NCI-H748 (cell line): ENCODE measurements around the gene OSBPL2.
A peak's percentile ranks its signal among the peaks of the same experiment; 100 is the strongest.

Experiments
- DNase-seq: peaks from one replicate; lab custom pipeline; 2025; ENCODE audit not compliant: unreplicated experiment; lab: John Stamatoyannopoulos, UW

OSBPL2 gene

DNA sequence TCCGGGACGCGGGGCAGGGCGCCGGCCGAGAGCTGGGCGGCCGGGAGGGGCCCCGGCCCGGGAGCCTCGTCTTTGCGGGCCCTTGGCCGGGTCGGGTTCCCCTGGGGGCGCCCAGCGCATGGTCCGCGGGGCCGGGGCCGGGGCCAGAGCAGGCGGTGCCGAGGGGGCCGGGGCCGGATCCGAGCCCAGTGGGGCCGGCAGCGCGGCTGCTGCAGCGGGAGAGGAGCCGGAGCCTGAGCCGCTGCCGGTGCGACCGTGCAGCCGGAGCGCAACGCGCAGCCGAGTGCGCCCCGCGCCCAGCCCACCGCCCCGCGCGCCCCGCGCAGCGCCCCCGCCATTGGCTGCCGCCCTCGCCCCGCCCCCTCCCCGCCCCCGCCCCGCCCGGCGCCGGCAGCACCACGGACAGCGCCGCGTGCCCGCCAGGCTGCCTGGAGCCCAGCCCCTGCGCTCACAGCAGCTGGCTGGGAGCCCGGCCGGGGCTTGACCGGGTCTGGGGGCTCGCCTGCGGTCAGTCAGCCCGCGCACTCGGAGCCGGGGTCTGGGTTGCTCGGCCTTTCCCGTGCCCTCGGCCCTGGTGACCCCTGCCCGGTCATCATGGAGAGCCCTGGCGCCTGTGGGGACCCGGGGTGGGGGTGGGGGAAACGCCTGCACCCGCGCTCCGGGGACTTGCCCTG, 18.2 kb upstream of the OSBPL2 start, which contains the start of gene HRH3:
HRH3 (minus strand) TSS at position 287 of the 674 bp plus-strand sequence. CDS start 308 bp downstream, outside the sequence.
- DNase-seq, result peak; percentile 65

DNA sequence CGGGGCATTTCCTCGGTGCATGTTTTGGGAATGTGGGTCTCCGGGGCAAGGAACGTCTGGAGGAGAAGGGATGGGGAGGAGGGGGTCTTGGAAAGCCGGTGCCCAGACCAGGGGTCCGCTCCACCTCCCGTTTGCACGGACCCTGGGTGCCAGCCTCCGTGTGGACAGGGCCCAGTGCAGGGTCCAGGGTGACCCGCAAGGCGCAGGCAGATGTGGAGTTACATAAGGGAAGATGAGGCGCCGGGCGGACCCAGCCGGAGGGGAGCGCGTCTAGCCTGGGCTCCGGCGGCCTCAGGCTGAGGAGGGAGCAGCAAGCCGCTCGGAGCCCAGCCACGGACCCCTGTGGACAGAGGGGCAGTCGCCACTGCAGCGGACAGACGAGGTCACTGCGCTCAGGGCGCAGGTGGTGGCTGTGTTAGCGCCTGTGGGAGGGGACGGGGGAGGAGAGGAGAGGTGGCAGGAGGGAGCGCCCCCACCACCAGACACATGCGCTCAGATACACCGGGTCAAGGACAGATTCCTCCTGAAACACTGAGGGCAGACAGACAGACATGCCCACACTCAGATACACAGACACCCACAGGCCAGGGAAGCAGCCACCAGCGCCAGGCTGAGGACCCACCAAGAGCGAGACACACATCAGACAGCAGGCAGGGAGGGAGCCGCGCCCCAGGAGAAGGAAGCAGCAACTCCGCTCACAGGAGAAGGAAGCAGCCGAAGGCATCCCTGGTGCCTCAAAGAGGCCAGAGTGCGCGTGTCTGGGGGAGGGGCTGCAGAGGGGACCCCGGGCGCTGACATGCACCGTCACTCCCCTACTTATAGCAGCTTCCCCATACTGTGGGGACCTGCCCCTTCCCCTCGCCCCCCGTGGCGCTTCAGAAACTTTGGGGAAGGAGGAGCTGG, 17.4 kb upstream of the OSBPL2 start:
- peak; percentile 20 for DNase-seq

DNA sequence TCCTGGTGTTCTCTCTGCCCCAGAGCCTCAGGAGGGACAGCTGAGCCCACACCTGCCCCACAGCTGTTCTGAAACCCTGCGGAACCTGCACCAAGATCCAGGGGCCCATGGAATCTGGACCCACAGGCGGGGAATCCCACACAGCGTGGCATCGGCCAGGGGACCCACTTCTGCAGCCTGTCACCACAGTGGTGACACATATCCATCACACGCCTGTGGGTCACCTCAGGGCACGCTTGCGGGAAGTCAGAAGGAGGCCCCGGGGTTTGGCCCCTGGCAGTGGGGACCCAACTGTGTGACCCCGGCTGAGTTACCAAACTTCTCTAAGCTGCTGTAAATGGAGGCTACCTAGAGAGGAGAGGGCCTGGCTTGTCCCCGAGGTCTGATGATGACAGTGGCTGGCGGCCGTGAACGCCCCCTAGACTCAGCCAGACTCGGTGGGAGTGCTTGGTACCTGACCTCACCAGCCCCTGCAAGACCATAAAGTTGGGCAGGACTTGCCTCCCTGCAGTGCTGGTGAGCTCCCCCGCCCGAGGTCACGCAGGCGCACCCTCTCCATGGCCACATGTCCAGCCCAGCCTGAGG, 16.0 kb upstream of the OSBPL2 start:
- no peak for DNase-seq

DNA sequence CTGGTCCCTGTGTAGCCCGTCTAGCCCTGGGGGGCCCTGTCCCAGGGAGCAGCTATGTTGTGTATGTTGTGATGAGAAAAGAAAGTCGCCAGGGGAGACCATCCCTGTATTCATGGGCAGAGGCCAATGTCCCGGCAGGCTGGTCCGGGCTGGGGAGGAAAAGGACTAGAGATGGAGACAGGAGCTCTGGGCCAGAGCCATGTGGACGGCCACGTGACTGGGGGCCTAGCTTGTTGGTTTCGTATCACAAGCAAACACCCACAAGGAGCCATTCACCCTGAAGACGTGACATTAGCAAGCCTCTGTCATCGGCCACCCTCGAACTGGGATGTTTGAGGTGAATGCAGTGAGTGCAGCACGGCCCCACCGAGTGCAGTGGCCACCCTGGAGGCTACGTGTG, 15.3 kb upstream of the OSBPL2 start:
- no peak for DNase-seq

DNA sequence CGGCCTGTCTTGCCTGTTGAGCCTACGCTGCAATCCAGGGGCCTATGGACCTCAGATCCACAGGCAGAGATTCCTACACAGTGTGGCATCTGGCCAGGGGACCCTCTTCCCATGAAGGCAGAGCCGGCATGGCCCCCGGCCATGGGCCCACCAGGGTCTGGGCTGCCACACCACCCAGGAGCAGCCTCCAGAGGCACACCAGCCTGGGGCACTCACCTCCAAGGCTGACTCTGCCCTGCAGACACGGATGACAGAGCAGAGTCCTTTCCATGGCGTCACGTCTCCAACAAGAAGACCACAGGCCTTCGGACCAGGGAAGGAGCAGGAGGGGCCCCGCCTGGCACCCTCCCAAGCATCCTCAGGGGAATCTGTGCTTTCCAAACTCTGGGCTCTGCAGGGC, 14.8 kb upstream of the OSBPL2 start:
- no peak for DNase-seq

DNA sequence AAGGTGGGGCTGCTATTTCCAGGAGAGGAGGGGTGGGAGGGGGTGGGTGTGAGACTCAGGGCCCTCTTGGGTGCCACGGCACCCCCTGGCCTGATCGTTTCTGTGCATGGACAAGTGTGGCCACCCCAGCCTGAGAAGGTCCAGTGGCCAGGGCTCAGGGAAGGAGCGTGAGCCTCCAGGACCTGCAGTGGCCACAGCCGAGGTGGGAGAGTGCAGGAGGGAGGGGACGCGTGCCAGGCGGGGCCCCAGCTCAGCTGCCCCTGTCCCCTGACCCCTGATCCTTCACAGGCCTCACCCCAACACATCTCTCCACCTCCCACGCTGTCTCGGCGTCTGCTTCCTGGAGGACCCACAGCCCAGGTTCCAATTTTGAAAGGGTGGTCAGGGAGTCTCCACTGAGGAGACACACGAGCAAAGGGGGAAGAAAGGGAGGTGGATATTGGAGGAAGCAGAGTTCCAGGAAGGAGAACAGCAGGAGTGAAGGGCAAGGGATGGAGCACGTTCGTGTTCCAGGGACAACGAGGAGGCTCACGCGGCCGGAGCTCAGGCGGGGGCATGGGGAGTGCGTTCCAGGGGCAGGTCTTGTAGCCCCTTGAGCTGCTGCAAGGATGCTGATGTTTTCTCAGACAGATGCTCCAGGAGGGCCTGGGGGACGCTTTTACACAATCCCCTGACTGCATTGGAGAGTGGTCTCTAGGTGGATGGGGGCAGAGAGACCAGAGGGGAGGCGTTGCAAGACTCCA, 14.0 kb upstream of the OSBPL2 start:
- DNase-seq, result no peak

DNA sequence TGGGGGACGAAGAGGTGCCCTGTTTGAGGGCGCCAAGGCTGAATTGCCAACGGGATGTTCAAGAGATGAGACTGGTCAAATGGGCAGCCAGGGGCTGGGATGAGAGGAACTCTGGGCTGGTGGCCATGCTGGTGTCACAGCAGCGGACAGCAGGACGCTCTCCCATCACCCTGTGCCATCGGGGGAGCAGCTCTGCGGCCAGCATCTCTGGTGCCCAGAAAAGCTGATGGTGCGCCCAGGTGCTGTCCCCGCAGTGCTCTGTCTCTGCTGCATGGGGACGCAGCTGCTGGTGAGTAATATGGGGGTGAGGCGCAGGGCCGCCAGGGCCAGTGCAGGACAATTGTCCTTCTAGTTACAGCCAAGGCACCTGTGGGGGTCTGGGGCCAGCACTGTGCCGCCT, 13.3 kb upstream of the OSBPL2 start:
- no peak for DNase-seq

DNA sequence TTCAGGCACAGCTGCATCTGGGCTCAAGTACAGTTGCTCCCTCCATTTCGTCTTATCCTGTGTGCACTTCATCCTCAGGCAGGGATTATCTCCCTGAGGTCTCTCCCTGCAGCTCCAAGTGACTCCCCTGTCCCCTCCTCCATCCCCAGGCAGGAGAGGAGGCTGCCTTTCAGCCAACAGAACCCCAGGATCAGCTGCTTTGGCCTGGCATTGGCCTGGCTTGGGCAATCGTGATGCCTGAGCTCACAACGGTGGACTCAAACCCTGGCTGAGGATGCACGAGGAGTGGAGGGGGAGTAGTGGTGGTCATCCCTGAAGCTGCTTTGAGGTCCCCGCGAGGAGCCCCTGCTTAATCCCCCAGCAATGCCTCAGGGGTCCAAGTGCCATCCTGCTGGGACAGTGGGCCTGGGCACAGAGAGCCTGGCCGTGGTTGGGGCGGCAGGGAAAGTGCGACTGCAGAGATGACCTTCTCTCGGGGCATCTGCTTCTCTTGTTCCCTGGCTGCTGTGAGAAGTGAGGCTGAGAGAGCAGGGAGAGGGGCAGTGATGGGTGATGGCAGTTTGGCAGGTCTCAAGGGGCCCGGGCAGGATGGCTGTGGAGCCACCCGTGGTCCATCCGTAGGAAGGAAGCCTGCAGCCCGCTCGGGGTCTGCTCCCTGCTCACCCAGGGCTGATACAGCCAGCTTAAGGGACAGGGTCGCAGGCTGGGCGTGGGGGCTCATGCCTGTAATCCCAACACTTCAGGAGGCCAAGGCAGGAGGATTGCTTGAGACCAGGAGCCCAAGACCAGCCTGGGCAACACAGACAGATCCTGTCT, 12.3 kb upstream of the OSBPL2 start:
- DNase-seq, result no peak

DNA sequence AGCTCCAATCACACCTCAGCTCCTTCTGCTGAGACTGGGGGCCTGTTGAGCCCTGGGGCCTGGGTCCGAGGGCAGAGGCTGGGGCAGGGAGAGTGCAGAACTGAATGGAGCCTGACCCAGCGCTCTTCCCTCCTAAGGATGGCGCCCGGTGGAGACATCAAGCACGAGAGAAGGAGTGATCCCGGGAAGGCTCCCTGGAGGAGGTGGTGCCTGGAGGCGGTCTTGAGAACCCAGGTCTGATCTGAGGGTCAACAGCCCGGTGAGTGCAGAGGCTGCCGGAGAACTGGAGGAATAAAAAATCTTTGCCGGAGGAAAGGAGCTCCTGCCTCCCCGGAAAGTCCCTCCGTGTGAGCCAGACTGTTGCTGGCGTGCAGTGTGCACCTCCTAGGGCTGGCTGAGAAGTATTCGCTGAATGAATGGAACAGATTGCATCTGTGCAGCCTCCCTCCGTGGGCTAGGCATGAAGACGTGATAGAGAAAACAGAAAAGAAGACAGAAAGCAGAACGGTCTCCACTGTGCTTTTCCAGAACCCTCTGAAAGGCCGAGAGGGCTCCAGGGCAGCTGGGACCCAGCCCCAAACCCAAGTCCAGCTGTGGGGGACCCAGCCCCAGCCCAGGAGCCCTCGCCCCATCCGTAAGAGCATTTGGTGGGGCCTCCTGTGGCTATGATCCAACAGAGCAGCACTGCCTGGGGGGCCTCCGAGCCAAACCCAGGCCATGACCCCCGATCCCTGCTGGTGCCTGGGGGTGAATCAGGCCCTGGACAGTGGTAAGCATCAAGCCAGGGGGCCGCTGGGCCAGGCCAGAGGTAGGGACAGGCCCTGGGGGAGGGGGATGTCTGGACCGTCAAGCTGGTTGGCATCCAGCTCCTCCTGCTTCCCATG, 11.4 kb upstream of the OSBPL2 start:
- DNase-seq, result no peak

DNA sequence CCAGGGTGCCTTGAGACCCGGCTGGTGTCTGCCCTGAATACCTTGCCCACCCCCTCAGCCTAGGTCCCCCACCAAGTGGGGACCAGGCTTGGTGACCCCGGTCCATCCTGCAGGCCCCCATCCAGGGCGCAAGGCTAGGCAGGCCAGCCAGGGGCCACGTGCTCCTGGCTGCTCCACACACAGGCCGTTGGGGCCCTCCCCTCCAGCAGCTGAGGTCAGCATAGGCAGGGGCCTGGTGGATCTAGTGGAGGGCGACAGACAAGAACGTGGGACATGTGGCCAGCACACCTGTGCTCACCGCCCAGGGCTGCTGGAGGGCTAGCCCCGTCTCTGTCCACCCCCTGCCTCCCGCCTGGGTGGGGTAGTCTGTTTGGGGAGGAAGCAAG, 10.7 kb upstream of the OSBPL2 start:
- no peak for DNase-seq

DNA sequence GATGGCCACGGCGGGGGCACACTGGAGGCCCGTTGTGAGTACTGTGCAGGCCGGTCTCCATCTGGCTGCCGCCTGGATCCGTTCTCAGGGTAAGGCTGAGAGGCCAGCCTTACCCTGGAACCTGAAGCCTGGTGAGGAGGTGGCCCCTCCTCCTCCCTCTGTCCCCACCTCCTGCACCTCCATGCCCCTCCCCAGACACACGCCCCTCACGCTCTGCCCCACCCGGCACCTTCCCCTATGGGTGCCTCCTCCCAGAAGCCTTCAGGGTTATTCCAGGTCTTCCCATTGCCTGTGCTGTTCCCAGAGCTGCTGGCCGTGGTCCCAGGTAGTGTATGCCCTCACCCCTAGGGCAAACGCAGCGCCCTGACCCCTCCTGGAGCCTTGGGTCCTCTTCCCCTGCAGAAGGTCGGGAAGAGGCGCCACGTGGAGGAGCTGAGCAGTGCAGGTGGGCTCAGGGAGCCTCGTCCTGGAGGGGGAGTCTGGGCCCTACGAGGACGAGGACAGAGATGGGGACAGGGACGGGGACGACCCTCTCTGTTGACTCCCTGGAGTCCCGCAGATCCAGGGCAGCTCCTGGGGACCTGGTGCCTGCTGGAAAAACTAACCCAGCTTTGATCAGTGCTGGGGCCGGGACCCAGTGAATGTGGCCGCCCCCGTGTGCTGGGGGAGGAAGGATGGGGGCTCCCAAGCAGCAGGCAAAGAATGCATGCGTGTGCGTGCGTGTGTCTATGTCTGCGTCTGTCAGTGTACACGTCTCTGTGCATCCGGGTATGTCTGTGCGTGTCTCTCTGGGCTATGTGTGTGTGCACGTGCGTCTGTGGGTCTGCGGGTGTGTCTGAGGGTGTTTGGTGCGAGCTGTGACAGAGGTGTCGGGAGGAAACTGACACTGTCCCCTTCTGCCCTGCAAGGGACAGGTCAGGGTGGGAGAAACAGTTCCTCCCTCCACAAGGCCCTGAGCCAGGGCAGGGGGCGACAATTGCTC, 10.1 kb upstream of the OSBPL2 start:
- no peak for DNase-seq

DNA sequence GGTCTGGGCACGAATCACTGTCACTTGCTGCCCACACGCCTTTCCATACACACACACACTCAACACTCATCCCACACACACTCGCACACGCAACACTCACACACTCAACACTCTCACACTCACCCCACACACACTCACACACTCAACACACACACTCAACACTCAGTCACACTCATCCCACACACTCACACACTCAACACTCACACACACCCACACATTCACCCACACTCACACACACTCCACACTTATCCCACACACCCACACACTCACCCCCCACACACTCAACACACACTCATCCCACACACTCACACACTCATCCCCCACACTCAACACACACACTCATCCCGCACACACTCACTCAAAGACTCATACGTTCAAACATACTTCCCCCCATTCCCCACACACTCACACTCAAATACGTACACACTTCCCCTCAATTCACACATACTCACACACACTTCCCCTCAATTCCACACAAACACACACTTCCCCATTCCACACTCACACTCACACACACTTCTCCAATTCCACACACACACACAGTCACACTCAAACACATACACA, 9.3 kb upstream of the OSBPL2 start:
- DNase-seq, result no peak

DNA sequence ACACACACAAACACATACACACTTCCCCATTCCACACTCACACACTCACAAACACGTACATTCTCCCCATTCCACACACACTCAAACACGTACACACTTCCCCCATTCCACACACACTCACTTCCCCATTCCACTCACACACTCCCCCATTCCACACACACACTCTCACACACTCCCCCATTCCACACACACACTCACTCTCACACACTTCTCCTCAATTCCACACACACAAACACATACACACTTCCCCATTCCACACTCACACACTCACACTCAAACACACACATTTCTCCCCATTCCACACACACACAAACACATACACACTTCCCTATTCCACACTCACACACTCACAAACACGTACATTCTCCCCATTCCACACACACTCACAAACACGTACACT, 8.7 kb upstream of the OSBPL2 start:
- no peak for DNase-seq

DNA sequence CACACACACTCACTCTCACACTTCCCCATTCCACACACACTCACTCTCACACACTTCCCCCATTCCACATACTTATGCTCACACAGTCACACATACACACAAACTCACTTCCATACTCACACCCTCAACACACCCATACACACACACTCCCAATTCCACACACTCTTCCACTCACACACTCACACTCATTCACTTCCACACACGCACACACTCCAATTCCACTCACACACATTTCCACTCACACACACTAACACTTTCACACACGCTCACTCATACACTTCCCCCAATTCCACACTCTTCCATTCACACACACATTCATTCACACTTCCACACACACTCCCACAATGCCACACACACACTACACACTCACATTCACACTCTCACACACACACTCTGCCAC, 8.0 kb upstream of the OSBPL2 start:
- DNase-seq, result no peak

DNA sequence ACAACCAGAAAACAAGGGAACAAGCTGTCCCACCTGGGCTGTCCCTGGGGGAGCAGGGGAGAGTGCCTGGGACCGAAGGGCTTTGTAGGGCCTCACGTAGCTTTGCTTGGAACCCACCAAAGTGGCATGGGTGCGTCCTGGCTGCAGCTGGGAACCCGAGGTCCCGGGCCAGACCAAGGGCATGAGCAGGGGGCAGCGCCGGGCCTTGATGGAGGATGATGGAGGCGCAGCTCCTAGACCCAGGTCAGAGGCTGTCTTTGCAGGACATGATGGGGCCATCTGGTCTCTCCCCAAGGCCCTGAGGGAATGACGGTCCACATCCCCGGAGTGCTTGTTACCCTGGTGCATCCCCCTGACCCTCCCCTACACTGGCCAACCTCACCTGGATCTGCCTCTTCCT, 7.6 kb upstream of the OSBPL2 start:
- no peak for DNase-seq

DNA sequence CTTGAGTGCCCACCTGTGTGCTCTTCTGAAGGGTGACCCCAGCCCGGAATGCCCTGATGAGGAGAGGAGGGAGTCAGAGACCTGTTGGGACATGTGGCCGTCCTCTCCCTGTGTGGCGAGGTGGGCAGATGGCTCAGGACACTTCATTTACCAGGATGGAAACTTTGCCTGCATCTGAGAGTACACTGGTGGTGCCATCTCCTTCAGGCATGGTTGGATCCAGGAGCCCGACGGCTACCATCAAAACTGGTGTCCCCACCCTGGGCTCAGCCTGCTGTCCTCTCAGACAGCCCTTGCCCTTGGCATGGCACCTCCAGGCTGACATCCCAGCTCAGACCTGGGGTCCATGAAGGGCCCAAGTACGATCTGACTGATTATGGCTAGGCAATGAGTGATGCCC, 7.0 kb upstream of the OSBPL2 start:
- DNase-seq, result no peak

DNA sequence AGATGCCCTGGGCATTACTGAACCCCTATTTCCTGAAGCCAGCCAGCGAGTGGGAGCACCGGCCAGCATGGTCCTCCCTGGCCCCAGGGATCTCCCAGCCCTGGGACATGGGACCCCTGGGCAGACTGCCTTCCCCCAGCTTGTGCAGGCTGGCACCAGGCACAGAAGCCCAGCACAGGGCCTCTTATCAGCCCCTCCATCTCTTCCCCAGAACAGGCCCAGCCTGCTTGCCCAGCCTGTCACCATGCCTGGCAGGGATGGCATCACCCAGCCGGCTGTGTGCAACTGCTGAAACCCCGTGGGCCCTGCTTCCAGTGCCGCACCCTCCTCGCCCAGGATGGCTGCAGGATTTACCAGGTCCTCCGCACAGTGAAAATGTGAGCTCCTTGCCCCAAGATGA, 6.1 kb upstream of the OSBPL2 start:
- no peak for DNase-seq
